ENCODE results near the gene SLC36A4. TPM values are rescaled to one million over a fixed set of nuclear protein-coding genes. Genes with fewer than 3 reads are reported as not detected.

Gene SLC36A4
- total and polyA plus RNA-seq, 9 of the 15 experiments (the other 6 are each of a cell fraction or from before 2014, with no cell fraction given): 1.4 to 8.0 (median 5.4) TPM

DNA sequence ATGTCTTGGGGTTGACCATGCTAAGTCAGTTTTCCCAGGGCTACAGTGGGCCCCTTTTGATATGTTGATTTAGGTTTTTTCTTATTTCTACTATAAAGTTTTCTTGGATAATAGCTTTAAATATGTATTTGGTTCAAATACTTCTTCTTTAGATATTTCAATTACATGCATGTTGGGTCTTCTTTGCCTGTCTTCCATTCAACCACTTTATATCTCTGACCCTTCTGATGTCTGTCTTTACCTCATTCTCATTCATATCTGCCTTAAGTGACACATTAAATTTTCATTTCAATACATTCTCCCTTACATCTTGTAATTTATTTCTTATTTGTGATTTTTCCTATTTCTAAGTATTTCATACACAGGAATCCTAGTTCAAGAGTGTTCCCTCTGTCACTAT is 10.5 kb downstream of the SLC36A4 start:
- Histone ChIP-seq H2AFZ (ENCODE audit: low read depth, low read length) (no peak overlapping the region), H3K27me3 (ENCODE audit: control insufficient read depth in 2 of 2, insufficient read depth in 2 of 2, low read length in 2 of 2) (no peaks in the 10 kb centered on the region), H3K36me3 (ENCODE audit: control insufficient read depth, insufficient read depth, low read length) (no peaks in the 10 kb centered on the region; the same call in 2 of the 3 replicates), H3K9ac (ENCODE audit: insufficient read depth in 1 of 2, low read depth in 2 of 2, low read length in 2 of 2) (no peak overlapping the region), H3K4me2 (ENCODE audit: insufficient read depth, low read length) (no peak overlapping the region), H3K4me3 (no peak overlapping the region), H3K4me1 (replicated peaks in 1 of 2; ENCODE audit: control insufficient read depth in 2 of 2, insufficient read depth in 2 of 2, low read length in 2 of 2) (no peaks in the 10 kb centered on the region), H3K9me1 (ENCODE audit: control insufficient read depth, insufficient read depth, low read length) (no peaks in the 10 kb centered on the region), H4K20me1 (replicated peaks; ENCODE audit: control insufficient read depth, insufficient read depth, low read length) (no peaks in the 10 kb centered on the region), H3K79me2 (ENCODE audit: control insufficient read depth, insufficient read depth, low read length) (no peaks in the 10 kb centered on the region; the same call in 2 of the 3 replicates), H3K9me3 (replicated peaks; ENCODE audit: control insufficient read depth, insufficient read depth, low read depth, low read length) (no peaks in the 10 kb centered on the region), H3K27ac (ENCODE audit: extremely low read depth, low read depth, low read length) (no peak overlapping the region)
- POLR2A ChIA-PET: no interaction called here
- no peak for DNase-seq (ENCODE audit: extremely low read depth in 1 of 4, low spot score in 3 of 4)
- no peak for FAIRE-seq
- BruUV-seq (replicated peaks): no TSS peak
- in situ Hi-C loops (cut with MboI): no loop called here
- intact Hi-C loops (cut with micrococcal nuclease): no loop called here
- CTCF ChIA-PET (ENCODE audit: low intra/inter-chr PET ratio): no interaction called here
- no peak for ATAC-seq
- TF ChIP-seq, protein P1, sequence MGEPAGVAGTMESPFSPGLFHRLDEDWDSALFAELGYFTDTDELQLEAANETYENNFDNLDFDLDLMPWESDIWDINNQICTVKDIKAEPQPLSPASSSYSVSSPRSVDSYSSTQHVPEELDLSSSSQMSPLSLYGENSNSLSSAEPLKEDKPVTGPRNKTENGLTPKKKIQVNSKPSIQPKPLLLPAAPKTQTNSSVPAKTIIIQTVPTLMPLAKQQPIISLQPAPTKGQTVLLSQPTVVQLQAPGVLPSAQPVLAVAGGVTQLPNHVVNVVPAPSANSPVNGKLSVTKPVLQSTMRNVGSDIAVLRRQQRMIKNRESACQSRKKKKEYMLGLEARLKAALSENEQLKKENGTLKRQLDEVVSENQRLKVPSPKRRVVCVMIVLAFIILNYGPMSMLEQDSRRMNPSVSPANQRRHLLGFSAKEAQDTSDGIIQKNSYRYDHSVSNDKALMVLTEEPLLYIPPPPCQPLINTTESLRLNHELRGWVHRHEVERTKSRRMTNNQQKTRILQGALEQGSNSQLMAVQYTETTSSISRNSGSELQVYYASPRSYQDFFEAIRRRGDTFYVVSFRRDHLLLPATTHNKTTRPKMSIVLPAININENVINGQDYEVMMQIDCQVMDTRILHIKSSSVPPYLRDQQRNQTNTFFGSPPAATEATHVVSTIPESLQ (CRISPR knock-in tag; IDR thresholded peaks at IDR 0.05): no peak
- no peak for TF ChIP-seq NCOA4 (IDR thresholded peaks at IDR 0.05; ENCODE audit: partially characterized antibody)
- TF ChIP-seq, protein P2, sequence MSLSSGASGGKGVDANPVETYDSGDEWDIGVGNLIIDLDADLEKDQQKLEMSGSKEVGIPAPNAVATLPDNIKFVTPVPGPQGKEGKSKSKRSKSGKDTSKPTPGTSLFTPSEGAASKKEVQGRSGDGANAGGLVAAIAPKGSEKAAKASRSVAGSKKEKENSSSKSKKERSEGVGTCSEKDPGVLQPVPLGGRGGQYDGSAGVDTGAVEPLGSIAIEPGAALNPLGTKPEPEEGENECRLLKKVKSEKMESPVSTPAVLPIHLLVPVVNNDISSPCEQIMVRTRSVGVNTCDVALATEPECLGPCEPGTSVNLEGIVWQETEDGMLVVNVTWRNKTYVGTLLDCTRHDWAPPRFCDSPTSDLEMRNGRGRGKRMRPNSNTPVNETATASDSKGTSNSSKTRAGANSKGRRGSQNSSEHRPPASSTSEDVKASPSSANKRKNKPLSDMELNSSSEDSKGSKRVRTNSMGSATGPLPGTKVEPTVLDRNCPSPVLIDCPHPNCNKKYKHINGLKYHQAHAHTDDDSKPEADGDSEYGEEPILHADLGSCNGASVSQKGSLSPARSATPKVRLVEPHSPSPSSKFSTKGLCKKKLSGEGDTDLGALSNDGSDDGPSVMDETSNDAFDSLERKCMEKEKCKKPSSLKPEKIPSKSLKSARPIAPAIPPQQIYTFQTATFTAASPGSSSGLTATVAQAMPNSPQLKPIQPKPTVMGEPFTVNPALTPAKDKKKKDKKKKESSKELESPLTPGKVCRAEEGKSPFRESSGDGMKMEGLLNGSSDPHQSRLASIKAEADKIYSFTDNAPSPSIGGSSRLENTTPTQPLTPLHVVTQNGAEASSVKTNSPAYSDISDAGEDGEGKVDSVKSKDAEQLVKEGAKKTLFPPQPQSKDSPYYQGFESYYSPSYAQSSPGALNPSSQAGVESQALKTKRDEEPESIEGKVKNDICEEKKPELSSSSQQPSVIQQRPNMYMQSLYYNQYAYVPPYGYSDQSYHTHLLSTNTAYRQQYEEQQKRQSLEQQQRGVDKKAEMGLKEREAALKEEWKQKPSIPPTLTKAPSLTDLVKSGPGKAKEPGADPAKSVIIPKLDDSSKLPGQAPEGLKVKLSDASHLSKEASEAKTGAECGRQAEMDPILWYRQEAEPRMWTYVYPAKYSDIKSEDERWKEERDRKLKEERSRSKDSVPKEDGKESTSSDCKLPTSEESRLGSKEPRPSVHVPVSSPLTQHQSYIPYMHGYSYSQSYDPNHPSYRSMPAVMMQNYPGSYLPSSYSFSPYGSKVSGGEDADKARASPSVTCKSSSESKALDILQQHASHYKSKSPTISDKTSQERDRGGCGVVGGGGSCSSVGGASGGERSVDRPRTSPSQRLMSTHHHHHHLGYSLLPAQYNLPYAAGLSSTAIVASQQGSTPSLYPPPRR (CRISPR knock-in tag; IDR thresholded peaks at IDR 0.05; ENCODE audit: borderline replicate concordance): no peak
- TF ChIP-seq, protein P3, sequence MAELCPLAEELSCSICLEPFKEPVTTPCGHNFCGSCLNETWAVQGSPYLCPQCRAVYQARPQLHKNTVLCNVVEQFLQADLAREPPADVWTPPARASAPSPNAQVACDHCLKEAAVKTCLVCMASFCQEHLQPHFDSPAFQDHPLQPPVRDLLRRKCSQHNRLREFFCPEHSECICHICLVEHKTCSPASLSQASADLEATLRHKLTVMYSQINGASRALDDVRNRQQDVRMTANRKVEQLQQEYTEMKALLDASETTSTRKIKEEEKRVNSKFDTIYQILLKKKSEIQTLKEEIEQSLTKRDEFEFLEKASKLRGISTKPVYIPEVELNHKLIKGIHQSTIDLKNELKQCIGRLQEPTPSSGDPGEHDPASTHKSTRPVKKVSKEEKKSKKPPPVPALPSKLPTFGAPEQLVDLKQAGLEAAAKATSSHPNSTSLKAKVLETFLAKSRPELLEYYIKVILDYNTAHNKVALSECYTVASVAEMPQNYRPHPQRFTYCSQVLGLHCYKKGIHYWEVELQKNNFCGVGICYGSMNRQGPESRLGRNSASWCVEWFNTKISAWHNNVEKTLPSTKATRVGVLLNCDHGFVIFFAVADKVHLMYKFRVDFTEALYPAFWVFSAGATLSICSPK (IDR thresholded peaks at IDR 0.05; ENCODE audit: borderline replicate concordance): no peak
